Measurements from ENCODE around the gene CNIH4. TPM values are rescaled to one million over a fixed set of nuclear protein-coding genes. Genes with fewer than 3 reads are reported as not detected.

The CNIH4 gene
- total and polyA plus RNA-seq, 10 of the 15 experiments (the other 5 are each of a cell fraction or from before 2014, with no cell fraction given) = 23.2 to 173 (median 51.4) TPM

DNA sequence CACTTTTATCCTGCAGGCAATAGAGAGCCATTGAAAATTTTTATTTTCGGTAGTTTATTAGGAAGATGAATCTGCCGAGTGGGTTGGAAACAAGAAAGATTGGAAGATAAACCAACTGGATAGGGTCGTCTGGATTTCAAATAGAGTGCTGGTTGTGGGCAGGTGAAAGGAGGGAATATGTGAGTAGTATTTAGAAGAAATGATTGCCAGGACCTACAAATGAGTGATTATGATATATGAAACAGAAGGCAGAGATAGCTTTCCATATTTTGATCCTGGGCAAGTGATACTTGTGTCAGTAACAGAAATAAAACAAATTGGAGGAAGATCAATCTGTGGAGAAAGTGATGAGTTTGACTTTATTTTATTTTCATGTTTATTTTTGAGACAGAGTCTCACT is 2.5 kb downstream of the CNIH4 start:
- ChIA-PET SMC1A (ENCODE audit: uncharacterized antibody, unreplicated experiment) (interaction anchor here (0.9 to 1.2 kb wide), 3 partner anchors 9 to 98 kb away, joined by 3 to 7 read pairs (median 4); no protein-coding TSS in a partner anchor), CTCF (interaction anchor here (1.0 to 2.1 kb wide), 3 partner anchors 13 to 98 kb away, joined by 3 to 12 read pairs (median 3); no protein-coding TSS in a partner anchor), POLR2A (interaction anchor here (1.4 to 1.9 kb wide), 2 partner anchors 20 to 73 kb away, joined by 3 to 4 read pairs; no protein-coding TSS in a partner anchor), RAD21 (ENCODE audit: unreplicated experiment) (interaction anchor here (0.6 to 4.1 kb wide), 3 partner anchors 8 to 25 kb away, joined by 3 to 14 read pairs (median 4); no protein-coding TSS in a partner anchor)
- peaks cover 37% of the 10 kb centered on the region for H3K79me2 ChIP-seq (ENCODE audit: control insufficient read depth, insufficient read depth, low read length)
- TF ChIP-seq, protein P1, sequence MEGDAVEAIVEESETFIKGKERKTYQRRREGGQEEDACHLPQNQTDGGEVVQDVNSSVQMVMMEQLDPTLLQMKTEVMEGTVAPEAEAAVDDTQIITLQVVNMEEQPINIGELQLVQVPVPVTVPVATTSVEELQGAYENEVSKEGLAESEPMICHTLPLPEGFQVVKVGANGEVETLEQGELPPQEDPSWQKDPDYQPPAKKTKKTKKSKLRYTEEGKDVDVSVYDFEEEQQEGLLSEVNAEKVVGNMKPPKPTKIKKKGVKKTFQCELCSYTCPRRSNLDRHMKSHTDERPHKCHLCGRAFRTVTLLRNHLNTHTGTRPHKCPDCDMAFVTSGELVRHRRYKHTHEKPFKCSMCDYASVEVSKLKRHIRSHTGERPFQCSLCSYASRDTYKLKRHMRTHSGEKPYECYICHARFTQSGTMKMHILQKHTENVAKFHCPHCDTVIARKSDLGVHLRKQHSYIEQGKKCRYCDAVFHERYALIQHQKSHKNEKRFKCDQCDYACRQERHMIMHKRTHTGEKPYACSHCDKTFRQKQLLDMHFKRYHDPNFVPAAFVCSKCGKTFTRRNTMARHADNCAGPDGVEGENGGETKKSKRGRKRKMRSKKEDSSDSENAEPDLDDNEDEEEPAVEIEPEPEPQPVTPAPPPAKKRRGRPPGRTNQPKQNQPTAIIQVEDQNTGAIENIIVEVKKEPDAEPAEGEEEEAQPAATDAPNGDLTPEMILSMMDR (IDR thresholded peaks at IDR 0.05 in 2 of 3, conservative IDR thresholded peaks at IDR 0.05 in 1 of 3; ENCODE audit: control insufficient read depth in 2 of 3, extremely low read depth in 1 of 3, insufficient read depth in 1 of 3, low read depth in 3 of 3, low read length in 3 of 3) = no peak
- TF ChIP-seq, protein P2, sequence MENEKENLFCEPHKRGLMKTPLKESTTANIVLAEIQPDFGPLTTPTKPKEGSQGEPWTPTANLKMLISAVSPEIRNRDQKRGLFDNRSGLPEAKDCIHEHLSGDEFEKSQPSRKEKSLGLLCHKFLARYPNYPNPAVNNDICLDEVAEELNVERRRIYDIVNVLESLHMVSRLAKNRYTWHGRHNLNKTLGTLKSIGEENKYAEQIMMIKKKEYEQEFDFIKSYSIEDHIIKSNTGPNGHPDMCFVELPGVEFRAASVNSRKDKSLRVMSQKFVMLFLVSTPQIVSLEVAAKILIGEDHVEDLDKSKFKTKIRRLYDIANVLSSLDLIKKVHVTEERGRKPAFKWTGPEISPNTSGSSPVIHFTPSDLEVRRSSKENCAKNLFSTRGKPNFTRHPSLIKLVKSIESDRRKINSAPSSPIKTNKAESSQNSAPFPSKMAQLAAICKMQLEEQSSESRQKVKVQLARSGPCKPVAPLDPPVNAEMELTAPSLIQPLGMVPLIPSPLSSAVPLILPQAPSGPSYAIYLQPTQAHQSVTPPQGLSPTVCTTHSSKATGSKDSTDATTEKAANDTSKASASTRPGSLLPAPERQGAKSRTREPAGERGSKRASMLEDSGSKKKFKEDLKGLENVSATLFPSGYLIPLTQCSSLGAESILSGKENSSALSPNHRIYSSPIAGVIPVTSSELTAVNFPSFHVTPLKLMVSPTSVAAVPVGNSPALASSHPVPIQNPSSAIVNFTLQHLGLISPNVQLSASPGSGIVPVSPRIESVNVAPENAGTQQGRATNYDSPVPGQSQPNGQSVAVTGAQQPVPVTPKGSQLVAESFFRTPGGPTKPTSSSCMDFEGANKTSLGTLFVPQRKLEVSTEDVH (IDR thresholded peaks at IDR 0.05; ENCODE audit: low read depth, partially characterized antibody) = no peak
- TF ChIP-seq, protein P3, sequence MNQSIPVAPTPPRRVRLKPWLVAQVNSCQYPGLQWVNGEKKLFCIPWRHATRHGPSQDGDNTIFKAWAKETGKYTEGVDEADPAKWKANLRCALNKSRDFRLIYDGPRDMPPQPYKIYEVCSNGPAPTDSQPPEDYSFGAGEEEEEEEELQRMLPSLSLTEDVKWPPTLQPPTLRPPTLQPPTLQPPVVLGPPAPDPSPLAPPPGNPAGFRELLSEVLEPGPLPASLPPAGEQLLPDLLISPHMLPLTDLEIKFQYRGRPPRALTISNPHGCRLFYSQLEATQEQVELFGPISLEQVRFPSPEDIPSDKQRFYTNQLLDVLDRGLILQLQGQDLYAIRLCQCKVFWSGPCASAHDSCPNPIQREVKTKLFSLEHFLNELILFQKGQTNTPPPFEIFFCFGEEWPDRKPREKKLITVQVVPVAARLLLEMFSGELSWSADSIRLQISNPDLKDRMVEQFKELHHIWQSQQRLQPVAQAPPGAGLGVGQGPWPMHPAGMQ (IDR thresholded peaks at IDR 0.05; ENCODE audit: borderline replicate concordance) = no peak
- TF ChIP-seq BHLHE40 (IDR thresholded peaks at IDR 0.05; ENCODE audit: borderline replicate concordance in 1 of 2, low read depth in 2 of 2, low read length in 1 of 2) = no peak
- no peak for TF ChIP-seq ZNF217 (IDR thresholded peaks at IDR 0.05)
- no peak for TF ChIP-seq FOXK2 (IDR thresholded peaks at IDR 0.05)
- TF ChIP-seq, protein P4, sequence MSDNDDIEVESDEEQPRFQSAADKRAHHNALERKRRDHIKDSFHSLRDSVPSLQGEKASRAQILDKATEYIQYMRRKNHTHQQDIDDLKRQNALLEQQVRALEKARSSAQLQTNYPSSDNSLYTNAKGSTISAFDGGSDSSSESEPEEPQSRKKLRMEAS (IDR thresholded peaks at IDR 0.05; ENCODE audit: low read depth, low read length) = no peak
- TF ChIP-seq NR2F1 (conservative IDR thresholded peaks at IDR 0.05) = no peak
- TF ChIP-seq EED (IDR thresholded peaks at IDR 0.05; ENCODE audit: low read depth) = no peak
- no peak for TF ChIP-seq TCF12 (IDR thresholded peaks at IDR 0.05; ENCODE audit: low read depth, low read length)
- TF ChIP-seq BACH1 (IDR thresholded peaks at IDR 0.05; ENCODE audit: borderline replicate concordance) = no peak
- no peaks in the 10 kb centered on the region for H3K27me3 ChIP-seq (replicated peaks in 1 of 2; ENCODE audit: control insufficient read depth in 2 of 2, insufficient read depth in 2 of 2, low read length in 1 of 2)
- in situ Hi-C loops (cut with MboI) (no loop called here), intact Hi-C loops (cut with micrococcal nuclease; ENCODE audit: unreplicated experiment) (no loop called here)
- no peak overlapping the region for H3K4me2 ChIP-seq (ENCODE audit: control insufficient read depth, insufficient read depth)
- H3K4me1 ChIP-seq (ENCODE audit: control insufficient read depth, insufficient read depth, low read length) = peaks cover 4% of the 10 kb centered on the region; the same call in 1 of the 2 replicates
- no peaks in the 10 kb centered on the region for H4K20me1 ChIP-seq (ENCODE audit: control insufficient read depth, insufficient read depth)
- WGBS (ENCODE audit: insufficient coverage, insufficient replicate concordance, low lambda C conversion rate, missing lambda C conversion rate) = 81% methylated on average over 3 of the region's 3 CpGs
- BruUV-seq (replicated peaks) = no TSS peak
- no peak for DNase-seq (ENCODE audit: low read depth, low spot score)
- H2AFZ ChIP-seq (ENCODE audit: control insufficient read depth, low read depth, low read length) = no peak overlapping the region
- no peaks in the 10 kb centered on the region; the same call in 2 of the 3 replicates for H3K9me3 ChIP-seq (replicated peaks; ENCODE audit: control insufficient read depth, insufficient read depth, low read length)
- H3K36me3 ChIP-seq (ENCODE audit: control insufficient read depth in 2 of 2, insufficient read depth in 2 of 2, low read length in 1 of 2) = 0 out of 4 replicates have a peak, but pooled peaks cover 0 to 3% of the 10 kb centered on the region in 2 experiments
- H3K27ac ChIP-seq (ENCODE audit: control insufficient read depth, insufficient read depth) = no peak overlapping the region
- H3K4me3 ChIP-seq = no peak overlapping the region
- H3K9ac ChIP-seq (ENCODE audit: control insufficient read depth, insufficient read depth, low read length) = no peak overlapping the region
- no peak for FAIRE-seq
- no peak for ATAC-seq
